ENCODE data around the gene FSD1. TPM values are rescaled to one million over a fixed set of nuclear protein-coding genes. Genes with fewer than 3 reads are reported as not detected.
A peak's percentile ranks its signal among the peaks of the same experiment; 100 is the strongest.

Gene FSD1
- total and polyA plus RNA-seq, 10 of the 15 experiments (the other 5 are each of a cell fraction or from before 2014, with no cell fraction given), result 0.15 to 5.1 (median 4.0) TPM; not detected in 1

- no peaks in the 10 kb centered on the region for H3K27me3 ChIP-seq (replicated peaks in 1 of 2; ENCODE audit: control insufficient read depth in 2 of 2, insufficient read depth in 2 of 2, low read length in 1 of 2)
- no TSS peak for BruUV-seq (replicated peaks)
- in situ Hi-C loops (cut with MboI), result loop anchor here (5.0 kb wide), 1 partner anchor 85 kb away; no protein-coding TSS in a partner anchor
- DNase-seq (ENCODE audit: low read depth, low spot score) (no peak), FAIRE-seq (no peak), ATAC-seq (peak; percentile 92)
- no peaks in the 10 kb centered on the region for H4K20me1 ChIP-seq (ENCODE audit: control insufficient read depth, insufficient read depth)
- WGBS (ENCODE audit: insufficient coverage, insufficient replicate concordance, low lambda C conversion rate, missing lambda C conversion rate), result 27% methylated on average over 18 of the region's 21 CpGs
- ChIA-PET RAD21 (ENCODE audit: unreplicated experiment) (interaction anchor here (0.9 to 2.8 kb wide), 8 partner anchors 76 to 259 kb away, joined by 3 to 10 read pairs (median 6); partner anchors contain the start of genes CHAF1A and MPND), POLR2A (interaction anchor here (0.9 kb wide), 1 partner anchor 75 kb away, joined by 3 read pairs; no protein-coding TSS in a partner anchor), CTCF (interaction anchor here (0.6 to 5.4 kb wide), 39 partner anchors 10 to 373 kb away, joined by 3 to 78 read pairs (median 4); partner anchors contain the start of genes CHAF1A, EBI3, HDGFL2 and MPND), SMC1A (ENCODE audit: uncharacterized antibody, unreplicated experiment) (interaction anchor here (0.6 to 2.6 kb wide), 6 partner anchors 33 to 258 kb away, joined by 3 to 12 read pairs (median 4); no protein-coding TSS in a partner anchor)
- H3K4me2 ChIP-seq (ENCODE audit: control insufficient read depth, insufficient read depth), result no peak overlapping the region
- H3K9me3 ChIP-seq (replicated peaks; ENCODE audit: control insufficient read depth, insufficient read depth, low read length), result peaks cover 2% of the 10 kb centered on the region; the same call in 1 of the 3 replicates
- H3K79me2 ChIP-seq (ENCODE audit: control insufficient read depth, insufficient read depth, low read length), result no peaks in the 10 kb centered on the region
- no peak overlapping the region for H3K27ac ChIP-seq (ENCODE audit: control insufficient read depth, insufficient read depth)
- no peak overlapping the region for H3K9ac ChIP-seq (ENCODE audit: control insufficient read depth, insufficient read depth, low read length)
- intact Hi-C loops (cut with micrococcal nuclease; ENCODE audit: unreplicated experiment), result loop anchor here (1.0 to 5.0 kb wide), 3 partner anchors 85 to 258 kb away; partner anchors contain the start of genes CHAF1A and SH3GL1
- H3K4me3 ChIP-seq, result no peak overlapping the region
- no peaks in the 10 kb centered on the region; the same call in 1 of the 2 replicates for H3K4me1 ChIP-seq (ENCODE audit: control insufficient read depth, insufficient read depth, low read length)
- H2AFZ ChIP-seq (ENCODE audit: control insufficient read depth, low read depth, low read length), result no peak overlapping the region
- H3K36me3 ChIP-seq (ENCODE audit: control insufficient read depth in 2 of 2, insufficient read depth in 2 of 2, low read length in 1 of 2), result peaks cover 18 to 20% of the 10 kb centered on the region in 2 experiments
- no peak for TF ChIP-seq NRF1 (conservative IDR thresholded peaks at IDR 0.05; ENCODE audit: low read depth, low read length)
- peak; percentile 31; the same call in 1 of the 2 replicates for TF ChIP-seq RUNX3 (IDR thresholded peaks at IDR 0.05; ENCODE audit: low read length)
- no peak for TF ChIP-seq CEBPB (IDR thresholded peaks at IDR 0.05; ENCODE audit: borderline replicate concordance in 1 of 2, low read depth in 2 of 2, low read length in 2 of 2)
- TF ChIP-seq STAT3 (IDR thresholded peaks at IDR 0.05; ENCODE audit: low read depth, low read length), result no peak
- TF ChIP-seq SMC3 (IDR thresholded peaks at IDR 0.05; ENCODE audit: borderline replicate concordance, low read length), result peak; percentile 41; the same call in 1 of the 2 replicates
- TF ChIP-seq KDM1A (IDR thresholded peaks at IDR 0.05; ENCODE audit: borderline replicate concordance), result no peak
- 0 out of 2 replicates have a peak, but pooled peaks have one; percentile 13 for TF ChIP-seq NBN (IDR thresholded peaks at IDR 0.05)
- 0 out of 2 replicates have a peak, but pooled peaks have one; percentile 34 for TF ChIP-seq POLR2A (IDR thresholded peaks at IDR 0.05; ENCODE audit: low read depth, low read length)
- 0 out of 2 replicates have a peak, but pooled peaks have one; percentile 23 for TF ChIP-seq YY1 (IDR thresholded peaks at IDR 0.05; ENCODE audit: low read depth, low read length)
- TF ChIP-seq CTCF (IDR thresholded peaks at IDR 0.05 in 2 of 3, conservative IDR thresholded peaks at IDR 0.05 in 1 of 3; ENCODE audit: control insufficient read depth in 2 of 3, extremely low read depth in 1 of 3, insufficient read depth in 1 of 3, low read depth in 3 of 3, low read length in 3 of 3), result peak; percentile 64 to 80 (median 73)
- no peak for TF ChIP-seq ZSCAN29 (IDR thresholded peaks at IDR 0.05)
- TF ChIP-seq IKZF1 (conservative IDR thresholded peaks at IDR 0.05), result no peak
- no peak for TF ChIP-seq BCL11A (IDR thresholded peaks at IDR 0.05; ENCODE audit: low read depth, low read length)
- peak; percentile 91 for TF ChIP-seq SMARCA5 (IDR thresholded peaks at IDR 0.05)
- TF ChIP-seq NR2F1 (conservative IDR thresholded peaks at IDR 0.05), result peak; percentile 41; the same call in 1 of the 2 replicates
- TF ChIP-seq NFIC (IDR thresholded peaks at IDR 0.05; ENCODE audit: low read depth, low read length), result no peak
- no peak for TF ChIP-seq WRNIP1 (IDR thresholded peaks at IDR 0.05; ENCODE audit: borderline replicate concordance, low read depth, low read length)
- no peak for TF ChIP-seq ZNF217 (IDR thresholded peaks at IDR 0.05)
- no peak for TF ChIP-seq CREM (IDR thresholded peaks at IDR 0.05; ENCODE audit: low read depth)
Observed at GRCh38 chr19:4267101-4267900, 37.1 kb upstream of the FSD1 start.
